Measurements from ENCODE around the gene XXYLT1. TPM values are rescaled to one million over a fixed set of nuclear protein-coding genes. Genes with fewer than 3 reads are reported as not detected.

Gene XXYLT1
- total RNA-seq, 4 donors from 2014 or later, result 14.1 to 23.7 (median 15.4) TPM

GRCh38 chr3:195059006-195059350, 212.0 kb downstream of the XXYLT1 start:
- intact Hi-C loops (cut with DNase I), result no loop called here
- Histone ChIP-seq H3K36me3 (no peaks in the 10 kb centered on the region), H3K9me3 (no peaks in the 10 kb centered on the region), H3K4me1 (peaks cover 0 to 11% (median 0%) of the 10 kb centered on the region in 3 donors), H3K4me3 (no peak overlapping the region), H3K27ac (no peak overlapping the region), H3K27me3 (no peaks in the 10 kb centered on the region)
- TF ChIP-seq CTCF (IDR thresholded peaks at IDR 0.05) (no peak), POLR2A (IDR thresholded peaks at IDR 0.05) (no peak)
- peak; percentile 4 for DNase-seq
- 48% methylated on average over 10 of the region's 13 CpGs; no CpG with 5 or more reads in 1 of the 2 donors for WGBS, 2 donors

- DNase-seq, result no peak
- WGBS, 2 donors, result 78% methylated on average over 7 of the region's 15 CpGs; no CpG with 5 or more reads in 1 of the 2 donors
Measured at GRCh38 chr3:195058336-195059005, 212.5 kb downstream of the XXYLT1 start.

GRCh38 chr3:195057716-195058115, 213.2 kb downstream of the XXYLT1 start:
- intact Hi-C loops (cut with DNase I), result no loop called here
- no peak for TF ChIP-seq POLR2A (IDR thresholded peaks at IDR 0.05)
- no peak for TF ChIP-seq CTCF (IDR thresholded peaks at IDR 0.05)
- no peak for DNase-seq
- Histone ChIP-seq H3K9me3 (no peaks in the 10 kb centered on the region), H3K27me3 (no peaks in the 10 kb centered on the region), H3K4me3 (no peak overlapping the region), H3K4me1 (no peaks in the 10 kb centered on the region), H3K27ac (no peak overlapping the region), H3K36me3 (no peaks in the 10 kb centered on the region)
- WGBS, 2 donors, result 89 to 96% methylated on average over 7 of the region's 7 CpGs

More at GRCh38 chr3:195058336-195059005, 212.5 kb downstream of the XXYLT1 start:
- Histone ChIP-seq H3K36me3 (no peaks in the 10 kb centered on the region), H3K27me3 (no peaks in the 10 kb centered on the region), H3K9me3 (no peaks in the 10 kb centered on the region), H3K4me3 (no peak overlapping the region), H3K27ac (peak overlapping the region in 1 of 4 donors; percentile 21), H3K4me1 (peaks cover 0 to 6% (median 0%) of the 10 kb centered on the region in 3 donors)
- intact Hi-C loops (cut with DNase I), result no loop called here
- TF ChIP-seq CTCF (IDR thresholded peaks at IDR 0.05) (no peak), POLR2A (IDR thresholded peaks at IDR 0.05) (no peak)

- 76 to 82% methylated on average over 3 to 4 of the region's 5 CpGs for WGBS, 2 donors
- DNase-seq, result no peak
- TF ChIP-seq CTCF (IDR thresholded peaks at IDR 0.05) (no peak), POLR2A (IDR thresholded peaks at IDR 0.05) (no peak)
Measured at GRCh38 chr3:195056506-195056905, 214.5 kb downstream of the XXYLT1 start.

GRCh38 chr3:195054311-195054710, 216.6 kb downstream of the XXYLT1 start:
- TF ChIP-seq POLR2A (IDR thresholded peaks at IDR 0.05), result no peak
- no peak overlapping the region for H3K4me3 ChIP-seq
- H3K9me3 ChIP-seq, result no peaks in the 10 kb centered on the region
- intact Hi-C loops (cut with DNase I), result no loop called here
- DNase-seq, result no peak
- H3K4me1 ChIP-seq, result no peaks in the 10 kb centered on the region
- no peaks in the 10 kb centered on the region for H3K27me3 ChIP-seq
- 78 to 94% methylated on average over 4 to 6 of the region's 6 CpGs for WGBS, 2 donors
- H3K36me3 ChIP-seq, result no peaks in the 10 kb centered on the region
- H3K27ac ChIP-seq, result no peak overlapping the region

More at GRCh38 chr3:195056506-195056905, 214.5 kb downstream of the XXYLT1 start:
- Histone ChIP-seq H3K9me3 (no peaks in the 10 kb centered on the region), H3K27ac (no peak overlapping the region), H3K4me1 (no peaks in the 10 kb centered on the region), H3K4me3 (no peak overlapping the region), H3K27me3 (no peaks in the 10 kb centered on the region), H3K36me3 (no peaks in the 10 kb centered on the region)
- intact Hi-C loops (cut with DNase I), result no loop called here
